Spinal cord (tissue), 10 donors: ENCODE results near the gene OTX2. TPM values are rescaled to one million over a fixed set of nuclear protein-coding genes. Genes with fewer than 3 reads are reported as not detected.

Experiments used
- DNase-seq, 6 donors: peaks; one replicate each; pipeline versions ENCODE4 v3.0.0 to v3.0.0-alpha.2; 2013 to 2015; ENCODE audit warnings: low spot score in 6 of 6, low read depth in 4 of 6
- H3K27ac ChIP-seq: one replicate; pipeline ENCODE4 v1.5.1; 2013; ENCODE audit warnings: low read depth, low read length, control low read depth
- H3K27me3 ChIP-seq: one replicate; pipeline ENCODE4 v1.6.1; 2013; ENCODE audit warnings: low read length; ENCODE audit not compliant: control insufficient read depth, insufficient read depth
- H3K36me3 ChIP-seq: one replicate; pipeline ENCODE4 v1.6.1; 2013; ENCODE audit warnings: low read length; ENCODE audit not compliant: control insufficient read depth, insufficient read depth
- H3K4me1 ChIP-seq: one replicate; pipeline ENCODE4 v1.6.1; 2013; ENCODE audit warnings: low read length; ENCODE audit not compliant: control insufficient read depth, insufficient read depth
- H3K4me3 ChIP-seq: one replicate; pipeline ENCODE4 v1.5.1; 2013; ENCODE audit warnings: low read depth, low read length, control low read depth
- H3K9me3 ChIP-seq: one replicate; pipeline ENCODE4 v1.6.1; 2013; ENCODE audit warnings: low read length; ENCODE audit not compliant: control insufficient read depth, insufficient read depth
- WGBS: methylation state at CpG from one replicate; pipeline ENCODE4 v1.1.5; 2013; ENCODE audit warnings: missing lambda C conversion rate; ENCODE audit not compliant: insufficient coverage; 5-methylcytosine and 5-hydroxymethylcytosine counted together
- polyA plus RNA-seq, 2 donors: library from polyadenylated mRNA; unstranded; fragments of 120-200 nt; gene quantifications; one replicate each; pipeline ENCODE4 v1.2.1, GENCODE V29; 2013; ENCODE audit not compliant: insufficient read length in 2 of 2
- small RNA-seq: library from RNA; depleted of rRNA; stranded (forward); fragments of <200 nt; gene quantifications from one replicate; pipeline ENCODE3, GENCODE V24; 2014; ENCODE audit warnings: low replicate concordance
- total RNA-seq, 2 donors: library from RNA; depleted of rRNA in 1 of 2; stranded (reverse); fragments of 120-200 nt in 1 of 2; fragments of >200 nt in 1 of 2; gene quantifications; one replicate each; pipeline versions ENCODE4 v1.2.3 to v1.2.4, GENCODE V29; 2013 to 2014
- donor health status: healthy.

OTX2 gene
- total and polyA plus RNA-seq, 4 donors, result 35.0 TPM; not detected in 3

DNA sequence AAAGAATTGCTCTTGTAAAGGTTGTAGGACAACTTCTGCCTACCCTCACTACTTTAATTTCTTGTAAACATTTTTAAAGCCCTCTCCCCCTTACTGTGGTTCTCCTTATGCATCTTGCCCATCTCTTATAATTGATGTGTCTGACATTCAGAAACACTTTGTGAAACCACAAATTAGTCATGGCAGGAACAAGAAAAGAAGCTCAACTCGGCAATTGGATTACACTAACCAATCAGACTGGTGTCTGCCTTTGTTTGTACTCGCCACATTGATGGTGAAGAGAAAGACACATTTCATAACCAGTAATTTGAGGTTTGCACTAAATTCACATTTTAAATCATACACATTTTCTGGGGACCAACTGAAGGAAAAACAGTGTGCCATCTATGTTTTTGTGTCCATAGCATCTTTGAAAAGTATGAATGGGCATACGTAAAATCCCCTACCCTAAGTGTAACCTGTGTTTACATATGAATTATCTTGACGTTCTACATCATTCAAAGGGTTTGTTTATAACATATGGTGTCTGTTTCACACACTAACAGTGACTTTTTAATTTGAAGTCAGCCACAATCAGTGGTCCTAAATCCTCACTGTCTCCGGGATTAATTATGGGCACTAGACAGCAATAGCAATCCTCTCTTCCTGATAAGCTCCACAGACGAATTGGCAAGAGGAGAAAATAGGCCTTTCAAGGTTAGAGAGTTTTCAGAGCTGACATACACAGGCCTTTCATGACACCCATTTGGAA lies 49.9 kb downstream of the OTX2 start:
- H3K27me3 ChIP-seq, result no peaks in the 10 kb centered on the region
- H3K4me1 ChIP-seq, result no peaks in the 10 kb centered on the region
- H3K9me3 ChIP-seq, result no peaks in the 10 kb centered on the region
- H3K27ac ChIP-seq, result no peak overlapping the region
- H3K36me3 ChIP-seq, result no peaks in the 10 kb centered on the region
- H3K4me3 ChIP-seq, result no peak overlapping the region
- 17% methylated on average over 1 of the region's 6 CpGs for WGBS
- DNase-seq, result no peak

DNA sequence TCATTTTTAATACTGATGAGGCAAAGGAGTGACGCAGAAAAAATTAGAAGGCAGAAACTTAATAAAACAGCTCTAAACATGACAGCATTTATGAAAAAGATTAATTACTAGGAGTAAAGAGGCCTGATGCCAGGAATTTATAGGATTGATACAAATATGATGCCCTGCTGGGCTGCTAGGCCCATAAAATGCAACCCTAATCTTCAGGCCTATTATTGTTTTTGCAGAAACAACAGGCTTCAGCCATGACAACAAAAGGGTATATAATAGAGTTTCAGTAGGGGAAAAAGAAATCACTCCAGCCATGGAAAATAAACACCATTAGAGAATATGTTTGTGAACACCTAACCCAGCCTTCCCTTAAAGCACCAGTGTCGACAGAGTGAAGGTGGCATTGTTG lies 50.6 kb downstream of the OTX2 start:
- Histone ChIP-seq H3K4me3 (no peak overlapping the region), H3K4me1 (no peaks in the 10 kb centered on the region), H3K36me3 (no peaks in the 10 kb centered on the region), H3K27ac (no peak overlapping the region), H3K27me3 (no peaks in the 10 kb centered on the region), H3K9me3 (no peaks in the 10 kb centered on the region)
- no CpG with 5 or more reads among the region's 2 CpGs for WGBS
- no peak for DNase-seq

DNA sequence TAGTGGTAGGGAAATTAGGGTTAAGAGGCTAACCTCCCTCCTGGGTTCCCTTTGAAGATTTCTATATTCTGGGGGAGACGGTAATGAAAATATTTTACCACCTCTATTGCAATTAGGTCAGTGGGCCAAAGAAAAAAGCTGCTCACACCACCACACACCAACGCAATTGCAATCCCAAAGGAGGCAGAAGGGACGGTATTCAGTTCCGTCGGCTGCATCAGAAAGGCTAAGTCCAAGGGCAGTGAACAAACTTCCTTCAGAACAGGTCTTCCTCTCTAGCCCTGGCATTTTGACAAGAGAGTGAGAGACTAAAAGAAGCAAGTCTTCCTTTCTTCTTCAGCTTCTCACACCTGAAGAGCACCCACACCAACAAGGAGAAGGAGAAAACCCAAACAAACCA lies 51.2 kb downstream of the OTX2 start:
- Histone ChIP-seq H3K27me3 (no peaks in the 10 kb centered on the region), H3K9me3 (no peaks in the 10 kb centered on the region), H3K27ac (no peak overlapping the region), H3K4me1 (no peaks in the 10 kb centered on the region), H3K36me3 (no peaks in the 10 kb centered on the region), H3K4me3 (no peak overlapping the region)
- no peak for DNase-seq
- WGBS, result 83% methylated on average over 3 of the region's 5 CpGs

DNA sequence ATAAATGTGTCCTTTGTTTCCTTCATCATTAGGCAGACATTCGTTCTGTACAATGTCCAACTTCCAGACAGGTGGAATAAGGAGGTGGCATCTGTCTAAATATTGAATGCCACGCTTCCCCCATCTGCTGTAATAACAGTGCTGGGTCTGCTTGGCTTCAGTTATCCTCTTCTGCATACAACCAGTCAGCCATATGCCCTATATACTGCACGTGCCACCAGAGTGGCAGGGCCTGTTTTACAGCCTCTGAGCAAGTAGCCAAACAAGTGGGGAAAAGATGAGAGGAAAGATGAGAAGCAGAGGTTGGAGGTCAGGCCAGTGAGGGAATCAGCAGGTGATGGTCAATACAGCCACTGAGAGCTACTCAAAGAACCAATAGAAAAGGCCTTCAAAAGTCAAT lies 55.4 kb downstream of the OTX2 start:
- 40% methylated on average over 1 of the region's 3 CpGs for WGBS
- Histone ChIP-seq H3K9me3 (no peaks in the 10 kb centered on the region), H3K36me3 (no peaks in the 10 kb centered on the region), H3K27ac (no peak overlapping the region), H3K27me3 (no peaks in the 10 kb centered on the region), H3K4me3 (no peak overlapping the region), H3K4me1 (no peaks in the 10 kb centered on the region)
- DNase-seq, result peak in 2 of 6 donors; percentile 47 to 79

DNA sequence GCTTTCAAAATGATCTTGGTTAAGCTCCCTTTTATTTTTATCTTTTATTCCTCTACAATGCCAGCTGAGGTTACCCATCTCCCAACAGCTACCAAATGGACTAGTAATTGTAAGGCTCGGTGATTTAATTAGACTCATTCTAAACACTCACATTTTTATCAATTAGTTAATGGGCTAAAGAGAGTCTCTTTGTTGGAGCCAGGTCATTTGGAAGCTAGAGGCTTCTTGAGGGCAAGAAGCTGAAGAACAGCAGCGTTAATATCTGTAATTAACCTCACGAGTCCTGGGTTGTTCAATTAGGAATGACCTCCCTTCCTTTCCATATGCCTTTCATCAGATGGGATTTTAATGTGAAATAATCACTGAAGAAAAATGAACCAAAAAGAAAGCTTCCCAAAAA lies 56.9 kb downstream of the OTX2 start:
- no peaks in the 10 kb centered on the region for H3K4me1 ChIP-seq
- WGBS, result no CpG with 5 or more reads among the region's 3 CpGs
- DNase-seq, result no peak
- no peak overlapping the region for H3K4me3 ChIP-seq
- no peaks in the 10 kb centered on the region for H3K9me3 ChIP-seq
- no peak overlapping the region for H3K27ac ChIP-seq
- H3K27me3 ChIP-seq, result peaks cover 2% of the 10 kb centered on the region
- H3K36me3 ChIP-seq, result no peaks in the 10 kb centered on the region

DNA sequence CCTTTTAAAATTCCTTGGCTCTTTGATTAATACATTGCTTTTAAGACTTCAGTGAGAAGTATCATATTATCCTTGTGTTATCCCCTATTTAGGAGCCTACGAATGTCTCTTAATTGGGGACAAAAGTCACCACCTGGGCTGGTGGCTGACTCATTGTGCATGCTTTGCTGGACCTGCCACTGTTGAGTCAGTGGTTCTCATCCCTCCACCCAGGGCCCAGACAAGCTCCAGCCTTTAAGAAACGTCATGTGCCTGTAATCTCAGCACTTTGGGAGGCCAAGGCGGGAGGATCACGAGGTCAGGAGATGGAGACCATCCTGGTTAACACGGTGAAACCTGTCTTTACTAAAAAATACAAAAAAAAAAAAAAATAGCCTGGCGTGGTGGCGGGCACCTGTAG lies 57.9 kb downstream of the OTX2 start:
- Histone ChIP-seq H3K9me3 (no peaks in the 10 kb centered on the region), H3K4me3 (no peak overlapping the region), H3K27ac (no peak overlapping the region), H3K27me3 (peaks cover 4% of the 10 kb centered on the region), H3K36me3 (no peaks in the 10 kb centered on the region), H3K4me1 (no peaks in the 10 kb centered on the region)
- DNase-seq, result no peak
- WGBS, result 80% methylated on average over 2 of the region's 7 CpGs

DNA sequence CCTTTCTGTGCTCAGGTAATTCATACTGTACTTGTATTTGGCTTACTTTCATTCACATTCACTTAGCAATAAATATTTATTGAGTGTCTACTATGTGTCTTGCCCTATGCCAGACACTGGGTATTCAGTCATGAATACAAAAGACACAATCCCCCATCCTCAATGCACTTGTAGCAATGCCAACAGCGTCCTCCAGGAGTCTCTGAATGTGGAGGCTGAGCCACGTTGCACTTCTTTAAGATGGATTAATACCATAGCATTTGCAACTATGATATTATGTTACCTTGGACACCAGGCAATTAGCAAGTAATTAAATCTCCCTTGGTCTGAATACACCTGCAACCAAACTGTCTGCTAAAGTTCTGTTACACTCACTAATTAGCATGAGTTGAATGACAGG lies 58.8 kb downstream of the OTX2 start:
- Histone ChIP-seq H3K27ac (no peak overlapping the region), H3K36me3 (no peaks in the 10 kb centered on the region), H3K9me3 (no peaks in the 10 kb centered on the region), H3K4me3 (no peak overlapping the region), H3K4me1 (no peaks in the 10 kb centered on the region), H3K27me3 (peaks cover 4% of the 10 kb centered on the region)
- WGBS, result no CpG with 5 or more reads among the region's 2 CpGs
- DNase-seq, result no peak

Small RNA genes within 50 kb of the gene (small RNA-seq; reads per million reads assigned to genes)
- not detected for gene RN7SL461P
- not detected for gene RNU6-1204P

Other genes starting within 250 kb of the OTX2 start
- gene TMEM260, start 230.7 kb downstream of the OTX2 start, total RNA-seq, result 10 to 100 TPM; 22.5 to 28.3 TPM
- 10 to 100 TPM; 18.1 to 18.2 TPM for gene TMEM260, start 230.7 kb downstream of the OTX2 start, polyA plus RNA-seq